Vagina (tissue), 2 donors: ENCODE measurements around the gene SAA2.

Experiments used
- POLR2A ChIP-seq, 2 donors: fragments of 450-650 bp; IDR thresholded peaks; one replicate each; pipeline ENCODE4 v1.6.1; 2017; ENCODE audit warnings: antibody characterized with exemption in 2 of 2, mild to moderate bottlenecking in 2 of 2, moderate library complexity in 2 of 2
- POLR2AphosphoS5 ChIP-seq, 2 donors: sonication (generic); formaldehyde crosslinking; IDR thresholded peaks; one replicate each; pipeline ENCODE4 v1.9.0; 2017; ENCODE audit warnings: antibody characterized with exemption in 2 of 2, mild to moderate bottlenecking in 2 of 2, low read depth in 1 of 2; ENCODE audit not compliant: insufficient read depth in 1 of 2
- TF ChIP-seq, protein P1 (sequence below), 3 experiments: fragments of 450-650 bp in 2 of 3; fragments of 200-600 bp in 1 of 3; sonication (generic) in 1 of 3; IDR thresholded peaks; one replicate each; pipeline ENCODE4 v1.5.1; 2017 to 2019; ENCODE audit warnings: antibody characterized with exemption in 3 of 3, mild to moderate bottlenecking in 2 of 3, moderate library complexity in 2 of 3

DNA sequence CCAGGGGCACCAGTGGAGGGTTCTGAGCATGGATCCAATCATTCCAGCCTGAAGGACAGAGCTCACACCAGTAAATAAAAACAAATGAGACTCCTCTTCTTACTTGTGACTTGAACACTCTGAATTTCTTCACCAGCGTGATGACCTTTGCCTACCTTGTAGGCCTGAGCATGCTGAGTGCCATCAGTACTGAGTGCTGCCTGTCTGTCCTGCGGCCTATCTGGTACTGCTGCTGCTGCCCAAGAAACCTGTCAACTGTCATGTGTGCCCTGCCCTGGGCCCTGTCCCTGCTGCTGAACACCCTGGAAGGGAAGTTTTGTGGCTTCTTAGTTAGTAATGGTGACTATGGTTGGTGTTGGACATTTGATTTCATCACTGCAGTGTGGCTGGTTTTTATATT is 51.9 kb downstream of the SAA2 start:
- TF ChIP-seq POLR2A (IDR thresholded peaks at IDR 0.05) (no peak), POLR2AphosphoS5 (IDR thresholded peaks at IDR 0.05; ENCODE audit: insufficient read depth in 1 of 2, low read depth in 1 of 2) (no peak)
- TF ChIP-seq, protein P1, sequence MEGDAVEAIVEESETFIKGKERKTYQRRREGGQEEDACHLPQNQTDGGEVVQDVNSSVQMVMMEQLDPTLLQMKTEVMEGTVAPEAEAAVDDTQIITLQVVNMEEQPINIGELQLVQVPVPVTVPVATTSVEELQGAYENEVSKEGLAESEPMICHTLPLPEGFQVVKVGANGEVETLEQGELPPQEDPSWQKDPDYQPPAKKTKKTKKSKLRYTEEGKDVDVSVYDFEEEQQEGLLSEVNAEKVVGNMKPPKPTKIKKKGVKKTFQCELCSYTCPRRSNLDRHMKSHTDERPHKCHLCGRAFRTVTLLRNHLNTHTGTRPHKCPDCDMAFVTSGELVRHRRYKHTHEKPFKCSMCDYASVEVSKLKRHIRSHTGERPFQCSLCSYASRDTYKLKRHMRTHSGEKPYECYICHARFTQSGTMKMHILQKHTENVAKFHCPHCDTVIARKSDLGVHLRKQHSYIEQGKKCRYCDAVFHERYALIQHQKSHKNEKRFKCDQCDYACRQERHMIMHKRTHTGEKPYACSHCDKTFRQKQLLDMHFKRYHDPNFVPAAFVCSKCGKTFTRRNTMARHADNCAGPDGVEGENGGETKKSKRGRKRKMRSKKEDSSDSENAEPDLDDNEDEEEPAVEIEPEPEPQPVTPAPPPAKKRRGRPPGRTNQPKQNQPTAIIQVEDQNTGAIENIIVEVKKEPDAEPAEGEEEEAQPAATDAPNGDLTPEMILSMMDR (IDR thresholded peaks at IDR 0.05), result no peak
